HepG2 (cell line): ENCODE measurements around the gene SPRYD4. TPM values are rescaled to one million over a fixed set of nuclear protein-coding genes. Genes with fewer than 3 reads are reported as not detected.
A peak's percentile ranks its signal among the peaks of the same experiment; 100 is the strongest.

ENCODE experiments used
- ATF3 ChIP-seq: sonication (generic); formaldehyde crosslinking; IDR thresholded peaks from 2 replicates; pipeline ENCODE4 v1.4.0; 2020; ENCODE audit warnings: missing genetic modification reagents
- BCL6 ChIP-seq: IDR thresholded peaks from 2 replicates; pipeline ENCODE4 v1.6.1; 2016; ENCODE audit warnings: missing genetic modification reagents, missing compliant biosample characterization
- EED ChIP-seq: sonication (generic); formaldehyde crosslinking; IDR thresholded peaks from 2 replicates; pipeline ENCODE4 v1.5.0; 2020; ENCODE audit warnings: mild to moderate bottlenecking, missing genetic modification reagents
- FOXM1 ChIP-seq: sonication (generic); formaldehyde crosslinking; IDR thresholded peaks from 2 replicates; pipeline ENCODE4 v1.5.0; 2020; ENCODE audit warnings: missing genetic modification reagents
- GATAD2A ChIP-seq: IDR thresholded peaks from 2 replicates; pipeline ENCODE4 v1.6.1; 2016
- GMEB1 ChIP-seq: sonication (generic); formaldehyde crosslinking; IDR thresholded peaks from 2 replicates; pipeline ENCODE4 v1.5.1; 2020; ENCODE audit warnings: missing genetic modification reagents, mild to moderate bottlenecking, borderline replicate concordance
- HDAC1 ChIP-seq: sonication (generic); formaldehyde crosslinking; IDR thresholded peaks from 2 replicates; pipeline ENCODE4 v1.5.1; 2020; ENCODE audit warnings: mild to moderate bottlenecking, missing genetic modification reagents
- HNF4A ChIP-seq: sonication (generic); formaldehyde crosslinking; IDR thresholded peaks from 2 replicates; pipeline ENCODE4 v1.4.0; 2020; ENCODE audit warnings: missing genetic modification reagents
- ISL2 ChIP-seq: sonication (generic); formaldehyde crosslinking; IDR thresholded peaks from 2 replicates; pipeline ENCODE4 v1.5.0; 2020; ENCODE audit warnings: missing genetic modification reagents
- MXD4 ChIP-seq: IDR thresholded peaks from 2 replicates; pipeline ENCODE4 v1.6.1; 2016; ENCODE audit warnings: mild to moderate bottlenecking, missing biosample characterization, missing genetic modification reagents
- PAF1 ChIP-seq: IDR thresholded peaks from 2 replicates; pipeline ENCODE4 v1.6.1; 2016; ENCODE audit warnings: missing genetic modification reagents, missing compliant biosample characterization
- RBM39 ChIP-seq: fragments of 200-400 bp; formaldehyde crosslinking; IDR thresholded peaks from one replicate; pipeline ENCODE4 v1.6.1; 2018; ENCODE audit warnings: antibody characterized with exemption, mild to moderate bottlenecking, low read depth, low read length; ENCODE audit not compliant: poor library complexity, severe bottlenecking
- SAP130 ChIP-seq: IDR thresholded peaks from 2 replicates; pipeline ENCODE4 v1.6.1; 2016; ENCODE audit warnings: low read depth
- SCMH1 ChIP-seq: sonication (generic); formaldehyde crosslinking; IDR thresholded peaks from 2 replicates; pipeline ENCODE4 v1.9.0; 2021; ENCODE audit warnings: missing genetic modification reagents, mild to moderate bottlenecking, borderline replicate concordance
- SMAD3 ChIP-seq: sonication (generic); formaldehyde crosslinking; IDR thresholded peaks from 2 replicates; pipeline ENCODE4 v1.4.0; 2020; ENCODE audit warnings: missing genetic modification reagents
- SP140L ChIP-seq: sonication (generic); formaldehyde crosslinking; IDR thresholded peaks from 2 replicates; pipeline ENCODE4 v1.4.0; 2020; ENCODE audit warnings: missing genetic modification reagents, borderline replicate concordance
- SRSF4 ChIP-seq: fragments of 200-400 bp; formaldehyde crosslinking; IDR thresholded peaks from one replicate; pipeline ENCODE4 v1.6.1; 2018; ENCODE audit warnings: mild to moderate bottlenecking, low read depth, low read length, moderate library complexity; ENCODE audit not compliant: poor library complexity, severe bottlenecking
- SRSF9 ChIP-seq: fragments of 200-400 bp; formaldehyde crosslinking; IDR thresholded peaks from 2 replicates; pipeline ENCODE4 v1.6.1; 2018; ENCODE audit warnings: borderline replicate concordance, mild to moderate bottlenecking, low read depth, low read length; ENCODE audit not compliant: insufficient read depth, poor library complexity, severe bottlenecking
- ZBTB1 ChIP-seq: sonication (generic); formaldehyde crosslinking; IDR thresholded peaks from 2 replicates; pipeline ENCODE4 v1.4.0; 2020; ENCODE audit warnings: missing genetic modification reagents, borderline replicate concordance
- ZBTB25 ChIP-seq: IDR thresholded peaks from 2 replicates; pipeline ENCODE4 v1.6.1; 2018; ENCODE audit warnings: missing genetic modification reagents
- ZFP36 ChIP-seq: fragments of 150-350 bp; IDR thresholded peaks from 2 replicates; pipeline ENCODE4 v1.6.1; 2018; ENCODE audit warnings: borderline replicate concordance, low read length, low read depth; ENCODE audit not compliant: partially characterized antibody
- ZGPAT ChIP-seq: IDR thresholded peaks from 2 replicates; pipeline ENCODE4 v1.6.1; 2016; ENCODE audit warnings: mild to moderate bottlenecking
- ZNF431 ChIP-seq: sonication (generic); formaldehyde crosslinking; IDR thresholded peaks from 2 replicates; pipeline ENCODE4 v1.9.0; 2022; ENCODE audit warnings: missing genetic modification reagents, low read depth, mild to moderate bottlenecking, borderline replicate concordance
- ZNF501 ChIP-seq: sonication (generic); formaldehyde crosslinking; IDR thresholded peaks from 2 replicates; pipeline ENCODE4 v1.5.1; 2020; ENCODE audit warnings: mild to moderate bottlenecking, moderate library complexity, missing genetic modification reagents
- ZNF570 ChIP-seq: sonication (generic); formaldehyde crosslinking; IDR thresholded peaks from 2 replicates; pipeline ENCODE4 v1.4.0; 2020; ENCODE audit warnings: mild to moderate bottlenecking, missing genetic modification reagents, borderline replicate concordance
- polyA plus RNA-seq, 8 experiments: library from polyadenylated mRNA; depleted of rRNA in 3 of 8; stranded (reverse) in 7 of 8; unstranded in 1 of 8; fragments of >200 nt; fragmentation: Illumina TruSeq in 4 of 8; extraction: Trizol in 4 of 8; gene quantifications; 2 replicates each; pipeline versions ENCODE4 v1.2.1 to v1.2.3, GENCODE V29; 2011 to 2016; ENCODE audit warnings: low read depth in 4 of 8, missing spikeins in 1 of 8, mixed read lengths in 1 of 8; ENCODE audit not compliant: insufficient read depth in 1 of 8
- total RNA-seq, 5 experiments: library from RNA; depleted of rRNA; stranded (reverse); fragments of >200 nt; fragmentation: Illumina TruSeq; extraction: Trizol; gene quantifications; 2 replicates each; pipeline ENCODE4 v1.2.3, GENCODE V29; 2016; ENCODE audit warnings: low read depth in 1 of 5

The SPRYD4 gene
- total and polyA plus RNA-seq, 2 of the 13 experiments (the other 11 are each of a cell fraction or from before 2014, with no cell fraction given), result 3.9 to 4.5 TPM

GRCh38 chr12:56488041-56488955 is 19.9 kb downstream of the SPRYD4 start, which contains the start of gene GLS2 (continued):
- no peak for TF ChIP-seq SCMH1
- peak; percentile 67; the same call in 1 of the 2 replicates for TF ChIP-seq SMAD3 (CRISPR knock-in tag)
- peak; percentile 24; the same call in 1 of the 2 replicates for TF ChIP-seq GATAD2A (CRISPR knock-in tag)
- TF ChIP-seq ZGPAT (CRISPR knock-in tag), result peak; percentile 57; the same call in 1 of the 2 replicates
- no peak for TF ChIP-seq ZNF431 (CRISPR knock-in tag)
- TF ChIP-seq SRSF4, result no peak
- TF ChIP-seq ZBTB25 (CRISPR knock-in tag), result peak; percentile 68; the same call in 1 of the 2 replicates
- no peak for TF ChIP-seq SRSF9
- no peak for TF ChIP-seq MXD4
- no peak for TF ChIP-seq HNF4A
- TF ChIP-seq GMEB1 (CRISPR knock-in tag), result no peak
- peak; percentile 81; the same call in 1 of the 2 replicates for TF ChIP-seq EED
- no peak for TF ChIP-seq RBM39
- no peak for TF ChIP-seq PAF1 (CRISPR knock-in tag)
- peak; percentile 56; the same call in 1 of the 2 replicates for TF ChIP-seq ISL2 (CRISPR knock-in tag)
- peak; percentile 59; the same call in 1 of the 2 replicates for TF ChIP-seq FOXM1
- TF ChIP-seq ZBTB1 (CRISPR knock-in tag), result no peak; the same call in 1 of the 2 replicates
- TF ChIP-seq ZFP36, result no peak
- no peak for TF ChIP-seq SP140L (CRISPR knock-in tag)
- peak; percentile 44; the same call in 1 of the 2 replicates for TF ChIP-seq ZNF570 (CRISPR knock-in tag)
- 0 out of 2 replicates have a peak, but pooled peaks have one; percentile 47 for TF ChIP-seq HDAC1
- no peak; the same call in 1 of the 2 replicates for TF ChIP-seq SAP130 (CRISPR knock-in tag)
- TF ChIP-seq ZNF501 (CRISPR knock-in tag), result 0 out of 2 replicates have a peak, but pooled peaks have one; percentile 12
- TF ChIP-seq BCL6, result no peak
- TF ChIP-seq ATF3, result peak; percentile 16; the same call in 1 of the 2 replicates
